GM18907 (cell line): ENCODE results near the gene TRPM3.
"Not testable (repeated sequence)": the region's sequence is repeated elsewhere in the genome, so short reads cannot be mapped to it uniquely, and the experiment has no call there.

Experiments used
- ATAC-seq: cut with Tn5 transposase; IDR thresholded peaks from one replicate; pipeline ENCODE4 v1.9.1; 2021; ENCODE audit warnings: mild to moderate bottlenecking, moderate library complexity; ENCODE audit not compliant: unreplicated experiment

The TRPM3 gene

DNA sequence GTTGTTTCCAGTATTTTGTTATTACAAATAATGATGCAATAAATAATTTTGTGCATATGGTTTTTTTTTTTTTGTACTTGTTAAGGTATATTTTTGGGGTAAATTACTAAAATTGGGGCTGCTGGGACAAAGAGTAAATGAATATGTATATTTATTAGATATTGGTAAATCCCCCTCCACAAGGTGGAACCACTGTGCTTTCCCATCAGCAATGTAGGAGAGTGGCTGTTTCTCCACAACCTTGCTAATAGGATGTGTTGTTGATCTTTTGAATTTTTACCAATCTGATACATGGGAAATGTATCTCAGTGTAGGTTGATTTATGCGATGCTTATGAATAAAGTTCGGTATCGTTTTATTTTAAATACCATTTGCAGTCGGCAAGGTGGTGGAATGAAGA lies 118.1 kb downstream of the TRPM3 start:
- ATAC-seq = no peak

DNA sequence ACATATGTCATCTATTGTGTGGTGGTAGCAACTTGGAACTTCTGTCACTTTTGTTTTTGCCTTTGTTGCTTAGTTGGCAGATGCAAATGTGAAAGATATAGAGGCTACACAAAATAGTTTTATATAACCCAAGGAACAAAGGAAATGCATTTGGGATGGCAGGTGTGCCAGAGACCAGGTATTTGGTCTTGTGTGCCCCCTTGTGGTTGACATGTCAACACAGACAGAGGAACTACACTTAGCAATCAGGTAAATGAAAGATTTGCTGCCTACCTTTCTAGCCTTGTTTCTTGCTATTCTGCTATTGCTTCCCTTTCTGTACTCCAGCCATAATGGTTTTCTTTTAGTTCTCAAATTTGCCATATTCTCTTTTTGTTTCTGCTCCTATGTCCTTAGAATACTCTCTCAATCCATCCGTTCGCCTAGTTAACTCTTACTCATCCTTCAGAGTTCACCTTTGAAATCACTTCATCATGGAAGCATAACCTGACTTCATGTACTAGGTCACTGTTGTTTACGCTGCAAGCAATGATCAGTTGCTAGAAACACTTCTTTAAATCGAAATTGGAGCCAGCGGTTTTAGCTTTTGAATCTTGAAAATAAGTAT lies 119.5 kb downstream of the TRPM3 start:
- peak; percentile 68 for ATAC-seq

DNA sequence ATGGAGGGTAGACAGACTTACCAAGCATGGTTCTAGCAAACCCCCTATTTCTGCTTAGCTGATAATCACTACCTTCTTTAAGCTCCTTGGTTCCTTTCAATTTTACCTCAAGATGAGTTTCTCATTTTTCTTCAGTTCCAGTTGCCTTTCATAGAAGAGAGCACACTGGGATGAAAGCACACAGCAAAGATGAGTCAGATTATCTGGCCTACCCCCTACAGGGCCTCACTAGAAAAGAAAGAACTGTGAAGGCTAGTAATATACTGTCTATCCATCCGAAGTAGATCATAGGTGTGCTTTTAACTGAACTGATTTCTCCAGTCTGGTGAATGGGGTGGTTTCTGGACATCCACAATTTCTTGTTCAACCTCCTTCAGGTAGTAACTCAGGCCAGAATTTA lies 122.5 kb downstream of the TRPM3 start:
- no peak for ATAC-seq

GRCh38 chr9:70995511-70995910 lies 125.9 kb downstream of the TRPM3 start:
- no peak for ATAC-seq

DNA sequence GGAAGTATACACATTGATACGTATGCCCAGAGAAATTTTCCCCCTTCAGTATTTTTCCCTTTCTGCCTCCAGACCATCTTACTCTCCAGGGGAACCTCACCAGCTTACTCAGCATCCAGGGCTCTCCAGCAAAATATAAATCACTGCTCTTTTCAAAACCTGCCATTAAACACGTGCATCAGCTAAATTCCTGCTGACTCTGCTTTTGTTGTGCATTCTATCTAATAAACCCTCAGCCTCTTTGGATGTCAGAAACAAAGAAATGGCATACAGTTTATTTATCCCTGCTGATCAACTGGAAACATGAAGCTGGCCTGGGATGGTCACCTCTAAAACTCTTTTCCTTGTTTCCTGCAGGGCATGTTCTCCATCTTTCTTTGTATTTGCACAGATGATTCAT lies 126.8 kb downstream of the TRPM3 start:
- ATAC-seq = no peak

GRCh38 chr9:70988551-70988950 lies 132.9 kb downstream of the TRPM3 start:
- ATAC-seq = no peak

GRCh38 chr9:70987986-70988385 lies 133.4 kb downstream of the TRPM3 start:
- ATAC-seq = no peak

DNA sequence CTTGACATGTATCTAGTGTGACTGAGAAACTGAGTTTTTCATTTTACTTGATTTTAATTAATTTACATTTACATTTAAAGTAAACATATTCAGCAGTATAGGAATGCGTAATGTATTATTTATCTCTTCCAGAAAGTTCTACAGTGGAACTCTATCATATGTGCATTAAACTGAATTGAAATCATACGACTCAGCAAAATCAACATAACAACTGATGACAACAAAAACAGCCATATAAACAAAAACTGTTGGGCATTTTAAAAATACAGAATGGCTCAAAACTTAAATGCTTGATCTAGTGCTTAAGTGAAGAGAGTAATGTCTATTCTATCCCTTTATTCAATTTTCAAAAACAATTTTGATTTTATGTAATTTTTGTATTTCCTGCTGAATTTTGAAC lies 134.4 kb downstream of the TRPM3 start:
- ATAC-seq = no peak

DNA sequence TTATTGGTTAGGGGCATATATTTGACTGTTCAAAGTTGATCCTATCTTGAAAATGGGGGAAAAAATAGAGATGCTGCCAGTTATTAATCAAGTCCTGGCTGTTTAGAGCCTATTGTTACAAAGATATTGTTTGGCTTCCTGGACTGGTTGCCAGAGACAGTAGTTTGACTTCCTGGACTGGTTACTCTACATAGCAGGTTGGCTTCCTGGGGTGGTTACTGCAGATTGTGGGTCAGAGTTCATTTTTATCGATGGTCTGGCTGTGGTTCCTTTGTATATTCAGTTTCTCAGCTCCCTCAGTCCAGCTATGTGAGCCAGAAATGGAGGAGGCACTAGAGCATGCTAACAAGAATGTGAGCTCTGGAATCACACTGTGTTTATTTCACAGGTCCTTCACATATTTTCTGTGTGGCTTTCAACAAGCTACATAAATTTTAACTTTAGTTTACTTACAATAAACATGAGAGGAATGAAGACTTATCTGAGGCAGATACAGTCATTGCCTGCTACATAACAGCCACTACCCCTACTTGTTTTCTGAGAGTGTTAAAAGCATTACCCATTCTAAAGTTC lies 137.6 kb downstream of the TRPM3 start:
- no peak for ATAC-seq

- ATAC-seq = no peak
Measured at GRCh38 chr9:70981312-70981711, 140.1 kb downstream of the TRPM3 start.

DNA sequence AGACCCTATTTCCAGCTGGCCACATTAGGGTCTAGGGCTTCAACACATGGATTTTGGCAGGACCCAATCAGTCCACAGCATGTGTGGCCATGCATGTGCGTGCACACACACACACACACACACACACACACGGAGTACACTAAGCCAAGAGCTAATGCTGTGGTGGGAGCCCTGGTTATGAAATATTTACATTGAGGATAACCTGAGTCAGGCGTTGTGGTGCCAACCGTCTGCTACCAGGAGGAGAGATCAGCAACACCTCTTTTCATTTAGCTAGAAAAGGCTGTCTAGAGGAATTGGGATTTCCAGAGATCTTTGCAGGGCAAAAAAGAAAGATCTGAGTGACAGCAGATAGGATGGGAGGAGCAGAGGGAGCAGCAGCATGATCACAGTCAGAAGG lies 141.5 kb downstream of the TRPM3 start:
- no peak for ATAC-seq

DNA sequence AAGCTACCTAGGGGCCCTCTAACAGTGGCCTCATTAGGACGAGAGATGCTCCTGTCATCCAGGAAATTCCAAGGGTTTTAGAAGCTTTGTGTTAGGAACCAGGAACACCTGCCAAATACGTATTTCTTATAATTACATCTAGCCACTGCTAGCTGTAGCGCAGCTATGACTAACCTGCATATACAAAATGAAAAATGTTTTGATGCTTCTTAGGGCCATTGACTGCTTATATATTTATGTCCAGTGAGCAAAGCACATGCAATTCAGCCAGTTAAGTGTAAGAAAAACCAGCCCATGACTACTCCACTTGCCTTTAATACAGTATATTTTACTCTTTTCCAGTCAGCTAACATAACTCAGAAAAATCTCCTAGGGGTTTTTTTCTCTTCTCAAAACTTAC lies 143.3 kb downstream of the TRPM3 start:
- no peak for ATAC-seq

DNA sequence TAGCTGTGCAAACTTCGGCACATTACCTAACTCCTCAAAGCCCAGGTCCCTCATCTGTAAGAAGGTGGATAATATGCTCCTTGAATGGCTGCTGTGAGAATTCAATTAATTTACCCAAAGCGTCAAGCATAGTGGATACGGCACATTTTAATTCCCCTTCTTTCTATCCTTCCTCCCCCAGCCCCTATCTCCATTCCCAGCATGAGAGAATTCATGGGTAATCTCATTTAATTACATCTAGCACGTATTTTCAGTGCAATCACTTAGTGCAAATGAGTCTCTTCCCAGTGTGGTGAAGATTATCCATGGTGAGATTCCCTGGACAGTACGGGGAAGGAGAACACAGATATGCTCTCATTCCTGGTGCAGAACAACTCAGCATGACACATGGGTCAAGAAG lies 145.6 kb downstream of the TRPM3 start:
- no peak for ATAC-seq

- no peak for ATAC-seq
Measured at GRCh38 chr9:70971723-70972122, 149.7 kb downstream of the TRPM3 start.

DNA sequence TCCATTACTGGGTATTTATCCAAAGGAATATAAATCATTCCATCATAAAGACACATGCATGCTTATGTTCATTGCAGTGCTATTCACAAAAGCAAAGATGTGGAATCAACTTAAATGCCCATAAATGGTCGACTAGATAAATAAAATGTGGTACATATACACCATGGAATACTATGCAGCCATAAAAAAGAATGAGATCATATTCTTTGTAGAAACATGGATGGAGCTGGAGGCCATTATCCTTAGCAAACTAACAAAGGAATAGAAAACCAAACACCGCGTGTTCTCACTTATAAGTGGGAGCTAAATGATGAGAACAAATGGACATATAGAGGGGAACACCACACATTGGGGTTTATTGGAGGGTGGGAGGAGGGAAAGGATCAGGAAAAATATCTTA lies 155.0 kb downstream of the TRPM3 start:
- not testable (repeated sequence) for ATAC-seq

GRCh38 chr9:70964861-70965260 lies 156.6 kb downstream of the TRPM3 start:
- no peak for ATAC-seq

GRCh38 chr9:70963554-70963953 lies 157.9 kb downstream of the TRPM3 start:
- no peak for ATAC-seq

DNA sequence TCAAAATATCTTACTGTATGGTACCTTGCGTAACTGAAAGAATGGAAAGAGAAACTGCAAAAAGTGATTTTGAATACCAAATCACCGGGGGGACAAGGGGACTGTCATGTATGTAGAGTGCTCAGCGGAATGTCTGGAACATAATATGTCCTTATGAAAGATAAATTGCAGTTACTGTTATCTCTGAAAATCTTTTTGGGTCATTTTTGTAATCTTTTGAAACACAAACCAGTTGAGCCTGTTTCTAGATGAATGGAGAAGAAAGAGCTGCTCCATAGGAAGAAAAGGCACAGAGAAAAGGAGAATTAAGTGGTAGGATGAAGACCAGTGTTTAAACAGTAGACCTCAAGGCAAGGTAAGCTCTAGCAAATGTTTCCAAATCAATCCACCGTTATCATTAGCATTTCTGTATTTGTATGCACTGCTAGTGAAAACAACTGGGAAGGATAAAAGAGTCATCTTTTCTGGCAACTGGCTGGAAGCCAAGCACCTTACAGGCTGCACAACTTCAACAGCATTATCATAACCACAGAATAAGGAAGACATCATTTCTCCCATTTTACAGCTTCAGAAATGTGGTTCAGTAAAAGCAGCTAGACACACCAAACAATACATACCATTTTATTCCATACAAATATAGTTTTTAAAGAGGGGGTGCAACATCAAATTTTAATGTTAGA lies 158.5 kb downstream of the TRPM3 start:
- ATAC-seq = no peak

- ATAC-seq = no peak
Measured at GRCh38 chr9:70959366-70959765, 162.1 kb downstream of the TRPM3 start.

- ATAC-seq = no peak
Measured at GRCh38 chr9:70954596-70955143, 166.8 kb downstream of the TRPM3 start.

DNA sequence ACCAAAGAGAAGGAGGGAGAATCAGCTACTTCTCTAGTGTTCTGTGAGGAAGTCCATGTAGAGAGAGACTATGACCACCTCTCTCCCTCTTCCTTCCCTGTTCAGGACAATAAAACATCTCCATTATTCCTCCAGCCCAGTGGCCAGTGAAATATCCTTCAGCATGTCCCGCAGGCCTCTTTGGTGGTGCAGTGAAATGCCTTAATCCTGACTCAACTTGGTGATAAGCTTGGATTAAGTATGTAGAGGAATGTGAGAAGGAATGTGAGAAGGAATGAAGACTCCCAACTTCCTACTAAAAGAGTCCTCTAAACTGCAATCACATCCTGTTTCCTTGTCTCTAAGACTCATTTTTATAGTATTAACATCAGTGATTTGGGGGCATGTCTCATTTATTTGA lies 167.3 kb downstream of the TRPM3 start:
- ATAC-seq = no peak
